Activated CD4-positive, CD25-positive, alpha-beta regulatory T cell treated with anti-CD3 and anti-CD28 coated beads, Interleukin-2, amount 50 U/mL, for 16 hours (primary cell): Measurements from ENCODE around the gene ME3.
"Not testable (repeated sequence)": the region's sequence is repeated elsewhere in the genome, so short reads cannot be mapped to it uniquely, and the experiment has no call there.

Experiments
- DNase-seq: peaks from one replicate; pipeline ENCODE4 v3.0.0-alpha.2; 2020; ENCODE audit warnings: low read depth, low spot score

ME3 gene

GRCh38 chr11:86621854-86622253, 50.6 kb downstream of the ME3 start:
- DNase-seq, result no peak

- no peak for DNase-seq
These were observed 51.4 kb downstream of the ME3 start for GRCh38 chr11:86620891-86621521.

GRCh38 chr11:86619428-86619827, 53.0 kb downstream of the ME3 start:
- not testable (repeated sequence) for DNase-seq

- DNase-seq, result no peak
These were observed 54.9 kb downstream of the ME3 start for GRCh38 chr11:86617502-86617901.

- no peak for DNase-seq
These were observed 56.9 kb downstream of the ME3 start for GRCh38 chr11:86615487-86615886.

- no peak for DNase-seq
These were observed 61.7 kb downstream of the ME3 start for GRCh38 chr11:86610559-86611341.

- DNase-seq, result no peak
These were observed 64.1 kb downstream of the ME3 start for GRCh38 chr11:86608251-86608799.

GRCh38 chr11:86606836-86607481, 65.5 kb downstream of the ME3 start:
- DNase-seq, result no peak

- no peak for DNase-seq
These were observed 66.1 kb downstream of the ME3 start for GRCh38 chr11:86606270-86606835.

- no peak for DNase-seq
These were observed 75.4 kb downstream of the ME3 start for GRCh38 chr11:86596861-86597586.

GRCh38 chr11:86595955-86596354, 76.5 kb downstream of the ME3 start:
- DNase-seq, result no peak

GRCh38 chr11:86595451-86595850, 77.0 kb downstream of the ME3 start:
- DNase-seq, result no peak

- no peak for DNase-seq
These were observed 77.7 kb downstream of the ME3 start for GRCh38 chr11:86594746-86595145.

GRCh38 chr11:86593833-86594232, 78.6 kb downstream of the ME3 start:
- no peak for DNase-seq

- DNase-seq, result peak; percentile 53
These were observed 79.6 kb downstream of the ME3 start for GRCh38 chr11:86592659-86593451.

GRCh38 chr11:86592047-86592591, 80.3 kb downstream of the ME3 start:
- no peak for DNase-seq

- DNase-seq, result no peak
These were observed 80.8 kb downstream of the ME3 start for GRCh38 chr11:86591631-86592030.

- no peak for DNase-seq
These were observed 82.4 kb downstream of the ME3 start for GRCh38 chr11:86589856-86590589.

- no peak for DNase-seq
These were observed 83.2 kb downstream of the ME3 start for GRCh38 chr11:86589204-86589603.
